NCI-H446 (cell line): ENCODE data around the gene SOCS6.
"Not testable (repeated sequence)": the region's sequence is repeated elsewhere in the genome, so short reads cannot be mapped to it uniquely, and the experiment has no call there.

Experiments used
- DNase-seq, 2 experiments: peaks; one replicate each; lab custom pipeline; 2025; lab: John Stamatoyannopoulos, UW

The SOCS6 gene

DNA sequence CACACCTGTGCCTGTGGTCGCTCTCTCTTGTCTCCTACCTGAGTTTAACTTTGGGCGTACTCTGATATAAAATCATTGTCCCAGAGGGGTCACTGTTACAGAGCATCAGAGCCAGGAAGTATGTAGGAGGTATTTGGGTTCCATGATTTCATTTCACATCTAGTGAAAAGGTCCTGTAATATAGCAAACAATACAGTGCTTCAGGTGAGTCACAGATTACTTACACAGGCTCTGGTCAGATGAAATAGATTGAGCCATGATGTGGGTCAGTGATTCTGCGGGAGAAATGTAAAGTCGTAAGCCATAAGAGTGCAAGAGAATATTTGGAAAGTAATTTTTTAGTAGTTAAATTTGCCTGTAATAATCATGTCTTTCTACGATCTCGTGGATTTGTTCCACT, 70.2 kb downstream of the SOCS6 start:
- DNase-seq = no peak

- no peak for DNase-seq
Observed at GRCh38 chr18:70362258-70362657, 73.4 kb downstream of the SOCS6 start.

GRCh38 chr18:70363861-70364260, 75.0 kb downstream of the SOCS6 start:
- no peak for DNase-seq

- DNase-seq = no peak
Observed at GRCh38 chr18:70365361-70365760, 76.5 kb downstream of the SOCS6 start.

DNA sequence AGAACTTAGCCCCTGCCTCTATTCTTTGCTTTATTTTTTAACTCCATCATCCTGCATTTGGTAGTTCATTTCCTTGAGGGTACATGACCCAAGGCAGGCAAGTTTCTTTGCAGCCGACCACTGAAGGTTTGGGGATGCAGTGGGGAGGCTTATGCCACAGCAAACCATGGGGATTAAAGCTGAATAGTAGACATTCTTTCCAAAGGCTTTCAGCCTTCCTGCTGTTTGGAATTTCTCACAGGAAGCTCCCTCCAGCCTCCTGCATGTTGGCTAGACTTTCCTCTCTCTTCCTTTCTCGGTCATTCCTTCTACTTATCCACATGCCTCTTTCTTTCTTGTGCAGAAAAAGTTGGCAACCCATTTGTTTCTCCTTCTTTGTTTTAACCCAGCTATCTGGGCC, 77.3 kb downstream of the SOCS6 start:
- DNase-seq = no peak

GRCh38 chr18:70366670-70367069, 77.8 kb downstream of the SOCS6 start:
- DNase-seq = no peak

GRCh38 chr18:70367344-70367743, 78.5 kb downstream of the SOCS6 start:
- not testable (repeated sequence) for DNase-seq

DNA sequence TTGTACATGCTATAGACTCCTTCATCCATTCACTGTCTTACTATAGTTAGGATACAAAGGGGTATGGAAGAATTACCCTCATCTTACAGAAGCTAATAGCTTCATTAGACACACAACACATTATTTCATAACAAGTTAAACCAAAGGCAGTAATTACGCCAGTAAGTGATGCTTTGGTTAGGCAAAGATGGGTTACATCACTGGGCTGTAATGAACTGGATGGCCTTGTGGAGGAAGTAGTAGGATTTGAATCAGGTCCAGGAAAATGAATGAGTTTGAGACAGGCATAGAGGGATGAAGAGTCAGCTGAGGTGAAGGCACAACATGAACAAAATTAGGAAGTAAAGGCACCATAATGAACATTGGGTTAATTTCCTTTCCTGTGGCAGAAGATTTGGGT, 80.1 kb downstream of the SOCS6 start:
- DNase-seq = no peak

GRCh38 chr18:70370762-70371733, 82.2 kb downstream of the SOCS6 start:
- DNase-seq = no peak

DNA sequence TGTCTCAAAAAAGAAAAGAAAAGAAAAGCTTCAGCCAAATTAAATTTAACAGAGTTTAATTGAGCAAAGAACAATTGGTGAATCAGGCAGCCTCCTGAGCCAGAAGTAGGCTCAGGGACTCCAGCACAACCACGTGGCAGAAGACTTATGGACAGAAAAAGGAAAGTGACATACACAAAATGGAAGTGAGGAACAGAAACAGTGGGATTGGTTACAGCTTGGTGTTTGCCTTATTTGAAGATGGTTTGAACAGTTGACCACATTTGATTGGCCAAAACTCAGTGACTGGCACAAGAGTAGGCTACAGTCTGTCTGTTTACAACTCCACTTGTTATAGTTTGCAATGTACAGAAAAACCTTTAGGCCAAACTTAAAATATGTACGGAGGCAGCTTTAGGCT, 83.1 kb downstream of the SOCS6 start:
- no peak for DNase-seq

DNA sequence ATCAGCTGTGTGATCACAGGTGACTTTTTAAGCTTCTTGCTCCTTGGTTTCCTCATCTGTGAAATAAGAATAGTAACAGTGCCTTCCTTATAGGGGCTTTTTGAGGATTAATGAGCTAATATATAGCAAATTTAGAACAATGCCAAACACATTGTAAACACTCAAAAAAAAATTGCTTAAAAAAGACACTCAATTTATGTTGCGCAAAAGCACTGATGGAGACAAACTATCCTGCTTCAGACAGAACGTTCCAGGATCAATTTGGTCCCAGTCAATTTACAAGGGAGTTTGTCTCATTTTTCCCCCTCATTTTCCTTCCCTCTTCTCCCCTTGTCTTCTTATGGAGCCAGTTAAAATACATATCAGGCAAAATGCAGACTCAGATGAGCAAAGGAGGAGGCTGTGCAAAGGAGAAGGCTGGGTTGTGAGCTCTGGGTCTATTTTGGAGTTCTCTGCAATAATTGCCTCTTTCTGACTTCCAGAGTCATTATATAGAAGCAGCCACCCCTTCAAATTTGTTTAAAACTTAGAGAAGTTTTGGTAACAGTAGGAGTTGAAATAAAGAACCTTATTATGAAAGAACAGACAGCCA, 83.7 kb downstream of the SOCS6 start:
- DNase-seq = no peak

DNA sequence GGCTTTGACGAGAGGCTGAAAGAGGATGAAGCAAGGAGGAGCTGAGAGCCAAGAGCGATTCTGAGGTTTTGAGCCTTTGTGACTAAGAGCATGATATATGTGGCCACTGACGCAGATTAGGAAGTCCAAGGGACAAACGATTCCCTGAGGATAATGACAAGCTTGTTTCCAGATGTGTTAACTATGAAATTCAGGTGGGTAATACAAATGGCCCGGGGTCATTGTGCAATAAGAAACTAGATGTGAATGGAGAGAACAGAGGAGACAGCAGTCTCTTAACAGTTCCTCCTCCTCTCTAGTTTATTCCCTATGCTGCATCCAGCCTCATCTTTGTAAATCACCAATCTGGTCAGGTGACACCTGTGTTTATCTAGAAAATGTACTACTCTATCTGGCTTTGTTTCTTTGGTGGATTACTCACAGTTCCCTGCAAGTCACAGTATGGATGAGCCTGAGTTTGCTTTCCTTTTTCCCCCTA, 84.2 kb downstream of the SOCS6 start:
- no peak for DNase-seq

DNA sequence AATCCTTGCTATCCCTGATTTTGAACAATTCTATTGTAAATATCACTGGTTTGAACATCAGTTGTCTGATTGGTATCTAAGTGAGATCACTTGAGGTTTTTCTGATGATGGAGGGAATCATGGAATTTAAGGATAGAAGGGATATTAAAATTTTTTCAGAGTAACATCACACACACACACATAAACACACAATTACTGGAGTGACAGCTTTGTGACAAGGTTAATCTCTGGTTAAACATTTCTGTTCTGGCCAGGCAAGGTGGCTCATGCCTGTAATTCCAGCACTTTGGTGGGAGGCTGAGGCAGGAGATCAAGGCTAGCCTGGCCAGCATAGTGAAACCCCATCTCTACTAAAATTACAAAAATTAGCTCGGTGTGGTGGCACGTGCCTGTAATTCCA, 85.3 kb downstream of the SOCS6 start:
- DNase-seq = no peak

DNA sequence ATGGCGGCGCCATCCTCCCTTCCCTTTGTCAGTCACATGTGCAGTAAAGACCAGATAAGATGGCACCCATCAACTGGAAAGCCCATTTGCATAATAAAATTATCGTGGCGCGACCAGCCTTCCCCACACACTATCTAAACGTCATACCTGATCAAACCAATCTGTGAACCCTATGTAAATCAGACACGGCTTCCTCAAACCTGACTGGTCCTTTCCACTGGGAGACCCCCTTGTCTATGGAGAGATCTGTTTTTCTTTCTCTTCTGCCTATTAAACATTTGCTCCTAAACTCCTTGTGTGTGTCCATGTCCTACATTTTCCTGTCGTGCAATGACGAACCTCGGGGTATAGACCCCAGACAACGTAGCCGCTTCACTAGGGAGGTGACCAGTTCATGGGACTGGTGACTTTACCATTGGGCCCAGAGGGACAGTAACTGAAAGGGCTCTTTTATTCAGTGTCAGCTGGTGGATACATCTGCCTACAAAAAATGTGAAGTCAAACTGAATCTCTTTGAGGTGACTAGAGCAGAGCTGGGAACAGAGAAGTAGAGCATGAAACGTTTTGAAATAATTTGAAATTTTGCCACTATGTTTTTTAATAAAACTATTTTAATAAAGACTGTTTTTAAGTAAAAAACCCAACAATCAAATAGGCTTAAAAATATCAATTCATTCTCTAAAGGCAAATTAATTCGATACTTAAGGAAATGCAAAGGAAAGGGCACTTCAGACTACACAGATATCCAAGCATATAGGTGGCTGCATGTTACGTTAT, 87.5 kb downstream of the SOCS6 start:
- no peak for DNase-seq

- no peak for DNase-seq
Observed at GRCh38 chr18:70376914-70377258, 88.0 kb downstream of the SOCS6 start.

GRCh38 chr18:70377317-70377799, 88.5 kb downstream of the SOCS6 start:
- DNase-seq = no peak

- DNase-seq = no peak
Observed at GRCh38 chr18:70377857-70378701, 89.2 kb downstream of the SOCS6 start.
